GM12873 (cell line): Measurements from ENCODE around the gene CDT1.

ENCODE experiments used
- CTCF ChIP-seq: IDR thresholded peaks from 2 replicates; pipeline ENCODE4 v1.5.1; 2012; ENCODE audit warnings: low read depth, mild to moderate bottlenecking, moderate library complexity, low read length, control low read depth; ENCODE audit not compliant: insufficient read depth; ENCODE audit errors: missing control alignments

Gene CDT1

GRCh38 chr16:88759245-88759975 is 44.2 kb upstream of the CDT1 start:
- TF ChIP-seq CTCF, result no peak

- TF ChIP-seq CTCF, result no peak
Measured at GRCh38 chr16:88759976-88760350, 43.6 kb upstream of the CDT1 start.

DNA sequence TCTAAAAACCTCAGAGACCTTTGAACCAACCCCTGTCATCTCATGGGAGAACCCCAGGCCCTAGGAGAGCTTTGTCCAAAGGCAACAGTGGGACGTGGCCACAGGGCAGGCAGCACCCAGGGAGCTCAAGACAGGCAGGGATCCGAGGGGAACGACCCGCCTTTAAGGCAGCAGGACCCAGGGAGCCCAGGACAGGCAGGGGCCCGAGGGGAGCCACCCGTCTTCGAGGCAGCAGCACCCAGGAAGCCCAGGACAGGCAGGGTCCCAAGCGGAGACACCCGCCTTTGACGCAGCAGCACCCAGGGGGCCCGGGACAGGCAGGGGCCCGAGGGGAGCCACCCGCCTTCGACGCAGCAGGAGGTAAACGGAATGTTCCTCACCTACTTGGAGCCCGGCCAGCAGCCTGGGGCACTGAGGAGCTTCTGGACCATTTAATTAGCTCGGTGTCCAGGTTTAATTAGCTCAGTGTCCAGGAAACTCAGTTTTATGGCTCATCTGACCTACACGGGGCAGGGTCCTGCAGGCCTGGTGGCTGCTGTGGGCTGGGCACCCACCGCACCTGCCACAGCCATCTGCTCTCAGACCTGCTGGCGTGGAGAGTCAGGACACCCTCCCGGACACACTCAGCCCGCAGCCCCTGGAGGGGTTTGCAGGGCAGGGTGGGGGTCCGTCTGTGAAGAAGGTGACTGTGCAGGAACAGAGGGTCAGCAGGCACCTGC is 43.0 kb upstream of the CDT1 start:
- no peak for TF ChIP-seq CTCF

GRCh38 chr16:88761143-88761534 is 42.5 kb upstream of the CDT1 start:
- TF ChIP-seq CTCF, result no peak

GRCh38 chr16:88761830-88762229 is 41.8 kb upstream of the CDT1 start:
- no peak for TF ChIP-seq CTCF

GRCh38 chr16:88762258-88762870 is 41.2 kb upstream of the CDT1 start:
- TF ChIP-seq CTCF, result no peak

DNA sequence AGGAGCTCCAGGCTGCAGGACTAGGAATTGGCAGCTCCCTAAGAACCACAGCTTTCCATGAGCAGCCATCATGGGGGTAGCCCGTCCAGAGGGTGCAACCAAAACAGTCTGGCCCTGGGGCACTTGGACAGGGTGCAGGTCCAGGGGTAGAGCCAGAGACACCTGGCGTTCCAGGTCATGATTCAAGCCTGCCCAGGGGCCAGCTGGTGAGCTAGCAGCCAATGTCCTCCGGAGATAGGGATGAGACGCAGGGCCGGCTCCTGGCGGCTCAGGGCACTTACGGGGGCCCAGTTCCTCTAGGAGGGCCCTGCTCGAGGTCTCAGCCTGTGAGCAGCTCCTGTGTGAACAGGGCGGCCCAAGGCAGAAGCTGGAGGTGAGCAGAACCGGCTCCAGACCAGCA is 40.6 kb upstream of the CDT1 start:
- TF ChIP-seq CTCF, result no peak
